Measurements from ENCODE around the gene ZFP36L2.

DNA sequence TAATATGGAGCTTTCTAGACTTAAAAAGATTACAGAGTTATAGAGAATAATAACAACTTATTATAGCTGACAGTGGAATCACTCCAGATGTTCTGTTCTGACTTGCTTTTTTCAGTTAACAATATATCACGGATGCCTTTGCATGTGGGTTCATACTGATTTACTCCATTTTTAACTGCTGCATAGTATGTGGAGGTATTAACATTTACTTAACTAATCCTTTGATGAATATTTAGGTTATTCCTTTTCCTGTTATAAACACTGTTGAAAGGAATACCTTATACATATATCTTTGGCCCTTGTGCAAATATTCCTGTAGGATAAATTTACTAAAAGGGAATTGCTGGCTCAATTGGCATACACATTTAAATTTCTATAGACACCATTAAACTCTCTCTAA, 33.1 kb upstream of the ZFP36L2 start:
- TF ChIP-seq, protein P1, sequence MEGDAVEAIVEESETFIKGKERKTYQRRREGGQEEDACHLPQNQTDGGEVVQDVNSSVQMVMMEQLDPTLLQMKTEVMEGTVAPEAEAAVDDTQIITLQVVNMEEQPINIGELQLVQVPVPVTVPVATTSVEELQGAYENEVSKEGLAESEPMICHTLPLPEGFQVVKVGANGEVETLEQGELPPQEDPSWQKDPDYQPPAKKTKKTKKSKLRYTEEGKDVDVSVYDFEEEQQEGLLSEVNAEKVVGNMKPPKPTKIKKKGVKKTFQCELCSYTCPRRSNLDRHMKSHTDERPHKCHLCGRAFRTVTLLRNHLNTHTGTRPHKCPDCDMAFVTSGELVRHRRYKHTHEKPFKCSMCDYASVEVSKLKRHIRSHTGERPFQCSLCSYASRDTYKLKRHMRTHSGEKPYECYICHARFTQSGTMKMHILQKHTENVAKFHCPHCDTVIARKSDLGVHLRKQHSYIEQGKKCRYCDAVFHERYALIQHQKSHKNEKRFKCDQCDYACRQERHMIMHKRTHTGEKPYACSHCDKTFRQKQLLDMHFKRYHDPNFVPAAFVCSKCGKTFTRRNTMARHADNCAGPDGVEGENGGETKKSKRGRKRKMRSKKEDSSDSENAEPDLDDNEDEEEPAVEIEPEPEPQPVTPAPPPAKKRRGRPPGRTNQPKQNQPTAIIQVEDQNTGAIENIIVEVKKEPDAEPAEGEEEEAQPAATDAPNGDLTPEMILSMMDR (IDR thresholded peaks at IDR 0.05), result no peak
- TF ChIP-seq EZH2 (IDR thresholded peaks at IDR 0.05; ENCODE audit: borderline replicate concordance, insufficient read depth, low read depth, low read length, poor library complexity, severe bottlenecking), result no peak
